Thyroid gland (tissue), 4 donors: ENCODE results near the gene CTNNB1. TPM values are rescaled to one million over a fixed set of nuclear protein-coding genes. Genes with fewer than 3 reads are reported as not detected.

Experiments used
- DNase-seq, 2 donors: peaks; one replicate each; pipeline ENCODE4 v3.0.0-alpha.2; 2019
- H3K27ac ChIP-seq, 3 donors: fragments of 200-600 bp; sonication (generic); 1 replicate in 2 of 3; 2 replicates in 1 of 3; pipeline ENCODE4 v1.5.1; 2016 to 2019; ENCODE audit warnings: mild to moderate bottlenecking in 1 of 3, moderate library complexity in 1 of 3
- H3K27me3 ChIP-seq: fragments of 200-600 bp; sonication (generic); one replicate; pipeline ENCODE4 v1.5.1; 2019
- H3K36me3 ChIP-seq, 2 donors: fragments of 200-600 bp; sonication (generic); one replicate each; pipeline ENCODE4 v1.5.1; 2016 to 2019
- H3K4me1 ChIP-seq, 2 donors: fragments of 200-600 bp; sonication (generic); one replicate each; pipeline ENCODE4 v1.5.1; 2017 to 2019
- H3K4me3 ChIP-seq, 3 donors: fragments of 200-600 bp; sonication (generic); replicated peaks in 1 of 3; 1 replicate in 2 of 3; 2 replicates in 1 of 3; pipeline ENCODE4 v1.5.1; 2016; ENCODE audit warnings: mild to moderate bottlenecking in 1 of 3
- H3K9me3 ChIP-seq: fragments of 200-600 bp; sonication (generic); one replicate; pipeline ENCODE4 v1.5.1; 2017
- CTCF ChIP-seq, 6 experiments: fragments of 200-600 bp in 3 of 6; fragments of 450-650 bp in 3 of 6; sonication (generic) in 3 of 6; IDR thresholded peaks; one replicate each; pipeline ENCODE4 v1.5.1; 2016 to 2019; ENCODE audit warnings: antibody characterized with exemption in 6 of 6, mild to moderate bottlenecking in 2 of 6, inconsistent platforms in 1 of 6, moderate library complexity in 1 of 6
- POLR2A ChIP-seq, 2 donors: fragments of 450-650 bp; IDR thresholded peaks; one replicate each; pipeline ENCODE4 v1.6.1; 2017; ENCODE audit warnings: antibody characterized with exemption in 2 of 2, mild to moderate bottlenecking in 2 of 2, moderate library complexity in 1 of 2
- WGBS, 2 donors: methylation state at CpG; one replicate each; pipeline ENCODE4 v1.1.5; 2017; 5-methylcytosine and 5-hydroxymethylcytosine counted together
- intact Hi-C: fragments of 100-400 bp; cut with DNase I; formaldehyde crosslinking; loops from one replicate; pipeline ENCODE4 v1.15.1; 2023
- total RNA-seq, 4 donors: library from RNA; depleted of rRNA; stranded (reverse); fragments of >200 nt; gene quantifications; one replicate each; pipeline ENCODE4 v1.2.3, GENCODE V29; 2016

Gene CTNNB1
- total RNA-seq, 4 donors from 2014 or later: 454 to 784 (median 579) TPM

- WGBS, 2 donors: 76 to 94% methylated on average over 3 of the region's 3 CpGs
- Histone ChIP-seq H3K27me3 (no peaks in the 10 kb centered on the region), H3K27ac (no peak overlapping the region), H3K4me3 (no peak overlapping the region), H3K4me1 (peaks cover 0 to 26% of the 10 kb centered on the region in 2 donors), H3K36me3 (no peaks in the 10 kb centered on the region), H3K9me3 (no peaks in the 10 kb centered on the region)
- TF ChIP-seq POLR2A (IDR thresholded peaks at IDR 0.05) (no peak), CTCF (IDR thresholded peaks at IDR 0.05) (no peak)
- DNase-seq: no peak
- intact Hi-C loops: no loop called here
Measured at GRCh38 chr3:41248525-41248924, 49.2 kb downstream of the CTNNB1 start.

- TF ChIP-seq POLR2A (IDR thresholded peaks at IDR 0.05) (no peak), CTCF (IDR thresholded peaks at IDR 0.05) (no peak)
- no peak for DNase-seq
- Histone ChIP-seq H3K27ac (no peak overlapping the region), H3K27me3 (no peaks in the 10 kb centered on the region), H3K9me3 (no peaks in the 10 kb centered on the region), H3K36me3 (no peaks in the 10 kb centered on the region), H3K4me1 (peaks cover 0 to 24% of the 10 kb centered on the region in 2 donors), H3K4me3 (no peak overlapping the region)
- WGBS, 2 donors: 95 to 96% methylated on average over 3 of the region's 3 CpGs
- intact Hi-C loops: no loop called here
Measured at GRCh38 chr3:41249318-41249717, 50.0 kb downstream of the CTNNB1 start.

GRCh38 chr3:41250825-41251224, 51.5 kb downstream of the CTNNB1 start:
- no peaks in the 10 kb centered on the region for H3K27me3 ChIP-seq

GRCh38 chr3:41251593-41251992, 52.3 kb downstream of the CTNNB1 start:
- no peaks in the 10 kb centered on the region for H3K9me3 ChIP-seq
- intact Hi-C loops: no loop called here

More at GRCh38 chr3:41250825-41251224, 51.5 kb downstream of the CTNNB1 start:
- intact Hi-C loops: no loop called here
- H3K36me3 ChIP-seq: no peaks in the 10 kb centered on the region
- H3K27ac ChIP-seq: no peak overlapping the region
- 84 to 93% methylated on average over 2 of the region's 2 CpGs for WGBS, 2 donors
- H3K4me1 ChIP-seq: peaks cover 0 to 14% of the 10 kb centered on the region in 2 donors
- no peaks in the 10 kb centered on the region for H3K9me3 ChIP-seq
- no peak for TF ChIP-seq POLR2A (IDR thresholded peaks at IDR 0.05)
- TF ChIP-seq CTCF (IDR thresholded peaks at IDR 0.05): no peak
- no peak overlapping the region for H3K4me3 ChIP-seq
- DNase-seq: no peak

More at GRCh38 chr3:41251593-41251992, 52.3 kb downstream of the CTNNB1 start:
- no peak for DNase-seq
- TF ChIP-seq POLR2A (IDR thresholded peaks at IDR 0.05): no peak
- no peak for TF ChIP-seq CTCF (IDR thresholded peaks at IDR 0.05)
- Histone ChIP-seq H3K4me3 (no peak overlapping the region), H3K27ac (no peak overlapping the region), H3K27me3 (no peaks in the 10 kb centered on the region), H3K4me1 (peaks cover 0 to 14% of the 10 kb centered on the region in 2 donors), H3K36me3 (no peaks in the 10 kb centered on the region)
- 87 to 100% methylated on average over 1 of the region's 1 CpG for WGBS, 2 donors
